ENCODE results near the gene HSPB8.

Gene HSPB8

DNA sequence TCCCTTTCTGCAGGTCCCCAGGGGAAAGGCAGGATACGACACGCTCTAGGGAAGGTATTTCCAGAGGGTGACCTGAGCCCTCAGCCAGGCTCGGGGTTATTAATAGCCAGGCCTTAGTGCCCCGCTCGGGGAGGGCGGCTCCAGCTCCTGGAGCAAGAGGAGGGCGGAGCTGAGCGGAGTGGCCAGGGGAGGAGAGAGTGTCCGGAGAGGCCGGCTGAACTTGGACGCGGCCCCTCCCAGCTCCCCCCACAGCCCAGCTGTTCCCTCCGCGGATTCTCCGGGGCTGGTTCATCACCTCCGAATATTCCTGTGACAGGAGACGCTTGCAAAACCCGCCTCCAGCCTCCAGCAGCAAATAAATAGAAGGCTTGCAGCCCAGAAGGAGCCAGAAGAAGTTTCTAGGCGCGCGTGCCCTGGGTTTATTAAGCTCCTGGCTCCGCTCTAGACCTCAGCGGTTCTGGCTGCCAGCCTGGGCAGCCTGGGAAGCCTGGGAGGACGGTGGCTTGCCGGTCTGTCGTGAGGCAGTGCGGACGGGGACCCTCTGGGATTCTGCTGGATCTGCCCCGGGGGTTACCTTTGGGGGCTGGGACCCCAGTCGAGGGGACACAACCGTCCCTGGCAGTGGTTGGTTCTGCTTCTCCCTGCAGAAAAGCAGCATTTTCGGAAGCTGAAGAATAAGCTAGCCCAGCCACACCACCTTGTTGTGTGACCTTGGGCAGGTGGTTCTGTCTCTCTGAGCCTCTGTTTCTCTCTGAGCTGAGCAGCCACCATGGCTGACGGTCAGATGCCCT is at the start of gene HSPB8:
TSS of gene HSPB8 (plus strand) at position 388 of the 791 bp plus-strand sequence. CDS start at position 770, 382 bp downstream.
- H3K4me3 ChIP-seq (ENCODE audit: low read depth, low read length), result peak within 1 kb of the TSS; percentile 17

DNA sequence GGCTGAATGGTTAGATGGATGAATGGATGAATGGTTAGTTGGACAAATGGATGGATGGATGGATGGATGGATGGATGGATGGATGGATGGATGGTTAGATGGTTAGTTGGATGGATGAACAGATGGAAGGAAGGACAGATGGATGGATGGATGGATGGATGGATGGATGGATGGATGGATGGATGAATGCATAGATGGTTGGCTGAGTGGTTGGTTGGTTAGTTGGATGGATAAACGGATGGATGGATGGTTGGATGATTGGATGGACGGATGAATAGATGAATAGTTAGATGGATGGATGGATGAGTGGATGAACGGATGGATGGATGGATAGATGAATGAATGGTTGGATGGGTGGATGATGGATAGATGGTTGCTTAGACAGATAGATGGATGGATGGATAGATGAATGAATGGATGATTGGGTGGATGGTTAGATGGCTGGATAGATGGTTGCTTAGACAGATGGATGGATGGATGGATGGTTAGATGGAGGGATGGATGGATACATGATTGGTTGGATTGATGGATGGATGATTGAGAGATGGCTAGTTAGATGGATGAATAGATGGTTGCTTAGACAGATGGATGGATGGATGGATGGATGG is 48.8 kb upstream of the HSPB8 start:
- no peak overlapping the region for H3K4me3 ChIP-seq (ENCODE audit: low read depth, low read length)

- no peak overlapping the region for H3K4me3 ChIP-seq (ENCODE audit: low read depth, low read length)
Observed at GRCh38 chr12:119130523-119130922, 48.2 kb upstream of the HSPB8 start.

- H3K4me3 ChIP-seq (ENCODE audit: low read depth, low read length), result no peak overlapping the region
Observed at GRCh38 chr12:119134284-119135072, 44.3 kb upstream of the HSPB8 start.

DNA sequence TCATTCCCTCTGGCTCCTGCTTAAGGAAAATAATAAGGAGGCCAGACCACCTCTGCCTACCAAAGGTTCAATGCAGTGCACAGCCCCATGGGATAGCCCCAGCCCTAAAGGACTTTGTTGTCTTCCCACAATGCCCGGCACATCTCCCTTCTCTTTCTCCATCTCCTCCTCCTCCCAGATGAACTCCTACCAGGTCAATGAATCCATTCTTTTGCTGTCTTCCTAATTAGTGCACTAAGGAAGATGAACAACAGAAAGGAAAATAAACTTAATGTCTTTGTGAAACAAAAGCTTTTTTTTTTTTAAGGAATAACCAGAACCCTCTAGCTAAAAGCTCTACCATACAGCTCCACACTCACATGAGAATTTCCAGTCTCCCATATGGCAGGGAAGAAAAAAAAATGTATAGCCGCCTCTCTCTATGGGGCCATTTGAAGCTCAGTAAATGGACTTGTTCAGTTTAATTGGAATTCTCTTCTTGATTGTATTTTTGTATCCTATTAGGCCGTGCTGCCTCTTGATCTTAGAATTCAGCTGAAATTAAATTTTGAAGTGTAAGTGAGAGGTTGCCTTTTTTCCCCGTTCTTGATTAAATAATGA is 41.8 kb upstream of the HSPB8 start:
- H3K4me3 ChIP-seq (ENCODE audit: low read depth, low read length), result no peak overlapping the region

DNA sequence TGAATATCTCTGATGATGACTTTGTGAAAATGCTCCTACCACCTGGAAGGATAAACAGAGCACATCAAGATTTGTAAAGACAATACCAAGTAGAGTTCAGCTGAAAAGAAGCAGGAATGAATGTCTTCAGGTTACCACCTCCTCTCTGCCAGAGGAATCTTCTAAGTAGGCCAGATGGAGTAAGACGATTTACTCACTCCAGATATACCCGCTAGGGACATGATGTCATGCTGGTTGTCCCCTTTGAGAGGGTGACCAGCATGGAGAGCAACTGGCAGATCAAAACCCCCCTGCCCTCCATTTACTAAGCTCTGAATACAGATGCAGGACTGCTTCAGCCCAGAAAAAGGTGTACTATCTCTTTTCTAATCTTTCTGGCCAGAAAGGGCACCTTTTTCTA is 39.3 kb upstream of the HSPB8 start:
- H3K4me3 ChIP-seq (ENCODE audit: low read depth, low read length), result no peak overlapping the region

GRCh38 chr12:119145367-119145766 is 33.4 kb upstream of the HSPB8 start:
- no peak overlapping the region for H3K4me3 ChIP-seq (ENCODE audit: low read depth, low read length)

DNA sequence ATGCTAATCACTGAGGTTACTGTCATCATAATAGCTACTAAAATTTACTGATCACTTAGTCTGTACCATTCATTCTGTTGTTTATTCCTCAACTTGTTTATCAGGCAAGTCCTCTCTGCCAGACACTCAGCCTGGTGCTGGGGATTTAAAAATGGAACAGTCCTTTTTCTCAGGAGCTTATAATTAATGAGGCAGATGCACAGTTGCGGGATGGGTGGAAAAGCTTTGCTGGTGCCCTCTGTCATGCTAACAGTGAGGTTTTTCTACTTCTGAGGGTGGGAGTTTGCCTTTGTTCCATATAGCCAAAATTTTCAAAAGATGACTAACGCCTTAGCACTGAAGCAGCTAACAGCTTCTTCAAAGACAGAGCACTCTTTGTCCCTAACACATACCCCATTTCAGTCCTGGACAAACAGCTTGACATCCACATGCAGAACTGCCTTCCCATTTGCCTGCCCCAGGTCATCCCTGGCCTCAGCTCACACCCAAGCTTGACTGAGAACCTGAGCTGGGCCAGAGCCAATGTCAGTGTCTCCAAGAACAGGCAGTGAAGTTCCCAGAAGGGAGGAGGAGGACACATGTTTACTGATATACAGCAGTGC is 30.8 kb upstream of the HSPB8 start:
- no peak overlapping the region for H3K4me3 ChIP-seq (ENCODE audit: low read depth, low read length)

- H3K4me3 ChIP-seq (ENCODE audit: low read depth, low read length), result no peak overlapping the region
Observed at GRCh38 chr12:119149270-119149669, 29.5 kb upstream of the HSPB8 start.

- H3K4me3 ChIP-seq (ENCODE audit: low read depth, low read length), result no peak overlapping the region
Observed at GRCh38 chr12:119151445-119152026, 27.2 kb upstream of the HSPB8 start.

GRCh38 chr12:119153477-119154434 is 25.0 kb upstream of the HSPB8 start:
- peak overlapping the region; percentile 80 for H3K4me3 ChIP-seq (ENCODE audit: low read depth, low read length)

DNA sequence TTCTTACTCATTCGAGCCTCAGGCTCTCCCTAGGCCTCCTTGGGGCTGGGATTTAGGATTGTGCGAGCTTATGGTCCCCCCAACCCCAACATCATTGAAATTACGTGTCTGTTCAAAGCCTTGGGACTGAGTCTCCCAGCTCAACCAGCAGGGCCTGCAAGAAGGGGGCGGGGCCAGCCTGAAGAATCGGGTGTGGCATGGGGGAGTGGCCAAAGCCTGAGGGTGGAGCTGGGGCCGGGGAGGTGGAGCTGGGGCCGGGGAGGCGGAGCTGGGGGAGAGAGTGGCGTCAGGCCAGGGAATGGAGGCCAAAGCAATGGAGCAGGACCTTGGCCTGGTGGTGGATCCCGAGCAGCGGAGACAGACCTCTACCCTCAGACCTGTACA is 24.3 kb upstream of the HSPB8 start:
- H3K4me3 ChIP-seq (ENCODE audit: low read depth, low read length), result peak overlapping the region; percentile 80

GRCh38 chr12:119156401-119157044 is 22.2 kb upstream of the HSPB8 start:
- no peak overlapping the region for H3K4me3 ChIP-seq (ENCODE audit: low read depth, low read length)

DNA sequence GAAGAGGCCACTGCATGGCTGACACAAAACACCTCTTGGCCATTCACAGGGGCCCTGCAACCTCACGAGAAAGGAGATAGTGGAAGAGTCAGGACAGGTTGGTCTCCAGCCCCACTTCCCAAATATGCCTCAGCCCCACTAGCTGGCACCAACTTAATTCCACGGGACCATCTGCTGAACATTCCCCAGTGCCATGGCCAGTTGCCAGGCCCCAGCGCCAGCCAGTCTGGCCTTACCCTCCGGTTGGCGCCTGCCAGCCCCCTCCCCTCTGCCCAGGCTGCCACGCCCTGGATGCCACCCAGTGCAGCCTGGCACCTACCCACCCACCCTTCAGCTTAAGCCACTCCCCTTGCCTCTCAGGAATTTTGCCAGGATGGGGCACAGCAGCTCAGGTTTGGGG is 21.2 kb upstream of the HSPB8 start:
- H3K4me3 ChIP-seq (ENCODE audit: low read depth, low read length), result no peak overlapping the region

DNA sequence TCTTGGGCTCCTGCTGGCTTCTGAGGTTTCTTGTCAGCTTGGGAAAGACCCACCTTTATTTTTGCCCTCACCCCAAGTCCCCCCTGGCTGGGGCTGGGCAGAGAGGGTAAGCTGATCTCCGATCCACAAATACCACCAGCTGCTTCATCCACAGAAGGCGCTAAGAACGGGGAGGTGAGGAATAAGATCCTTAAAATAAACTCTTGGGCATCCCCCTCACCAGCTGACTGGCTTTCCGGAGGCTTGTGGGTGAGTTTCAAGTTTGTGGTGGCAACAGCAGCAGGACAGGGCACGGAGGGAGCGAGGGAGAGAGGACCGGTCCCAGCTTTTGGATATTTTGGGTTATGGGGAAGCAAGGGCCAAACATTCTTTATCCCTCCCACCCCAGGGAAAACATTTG is 20.8 kb upstream of the HSPB8 start:
- no peak overlapping the region for H3K4me3 ChIP-seq (ENCODE audit: low read depth, low read length)

DNA sequence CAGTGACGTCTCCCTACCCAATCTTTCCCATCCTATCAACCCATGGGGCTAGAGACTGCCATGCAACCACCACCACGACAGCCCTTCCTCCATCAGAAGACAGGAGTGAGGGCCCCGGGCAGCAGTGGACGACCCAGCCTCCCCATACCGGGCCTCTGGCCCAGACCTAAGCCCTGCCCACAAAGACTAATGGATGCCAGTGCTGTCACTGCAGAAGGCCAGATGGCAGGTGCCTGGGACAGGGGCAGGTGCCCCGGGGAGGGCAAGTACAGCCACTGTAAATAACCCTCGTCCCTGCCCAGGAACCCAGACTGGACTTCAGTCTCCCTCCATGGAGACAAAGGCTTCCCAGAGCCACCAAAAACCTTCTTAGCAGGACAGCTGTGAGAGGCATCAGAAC is 20.3 kb upstream of the HSPB8 start:
- H3K4me3 ChIP-seq (ENCODE audit: low read depth, low read length), result no peak overlapping the region

GRCh38 chr12:119159844-119160243 is 18.9 kb upstream of the HSPB8 start:
- no peak overlapping the region for H3K4me3 ChIP-seq (ENCODE audit: low read depth, low read length)

- H3K4me3 ChIP-seq (ENCODE audit: low read depth, low read length), result no peak overlapping the region
Observed at GRCh38 chr12:119167902-119168301, 10.8 kb upstream of the HSPB8 start.

DNA sequence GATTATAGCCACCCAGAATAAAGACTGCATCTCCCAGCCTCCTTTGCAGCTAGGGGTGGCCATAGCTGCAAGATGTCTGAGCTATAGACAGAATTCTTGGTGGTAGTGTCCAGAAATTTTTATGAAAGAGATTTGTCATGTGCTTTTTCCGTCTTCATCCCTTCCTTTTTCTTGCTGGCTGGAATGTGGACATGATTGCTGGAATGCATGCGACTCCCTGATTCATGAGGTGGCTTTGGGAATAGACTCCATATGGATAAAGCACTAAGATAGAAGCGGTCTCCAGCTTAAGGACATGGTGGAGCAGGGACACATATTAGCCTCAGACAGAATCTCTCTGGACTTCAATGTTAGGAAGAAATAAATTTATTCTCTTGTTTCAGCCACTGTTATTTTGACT is 10.0 kb upstream of the HSPB8 start:
- no peak overlapping the region for H3K4me3 ChIP-seq (ENCODE audit: low read depth, low read length)

Measured in iPS-11a (cell line).